ENCODE results near the gene KRTAP10-11.

Gene KRTAP10-11

GRCh38 chr21:44650973-44651675, 4.9 kb downstream of the KRTAP10-11 start:
- H3K27ac ChIP-seq: no peak overlapping the region
- peaks cover 3% of the 10 kb centered on the region; the same call in 1 of the 2 replicates for H3K36me3 ChIP-seq (ENCODE audit: insufficient read depth, low read length)
- H3K4me3 ChIP-seq: no peak overlapping the region
- DNase-seq (ENCODE audit: low read depth, low spot score): no peak
- H3K9ac ChIP-seq (ENCODE audit: insufficient read length): no peak overlapping the region
- no peak for TF ChIP-seq EZH2 (IDR thresholded peaks at IDR 0.05)
- TF ChIP-seq POLR2AphosphoS5 (IDR thresholded peaks at IDR 0.05; ENCODE audit: borderline replicate concordance, low read depth, low read length): no peak
- no peak for TF ChIP-seq FOXP2 (optimal IDR thresholded peaks at IDR 0.05; ENCODE audit: control extremely low read depth, extremely low read length, insufficient read depth)
- no peaks in the 10 kb centered on the region for H3K9me3 ChIP-seq (ENCODE audit: low read depth, low read length)

DNA sequence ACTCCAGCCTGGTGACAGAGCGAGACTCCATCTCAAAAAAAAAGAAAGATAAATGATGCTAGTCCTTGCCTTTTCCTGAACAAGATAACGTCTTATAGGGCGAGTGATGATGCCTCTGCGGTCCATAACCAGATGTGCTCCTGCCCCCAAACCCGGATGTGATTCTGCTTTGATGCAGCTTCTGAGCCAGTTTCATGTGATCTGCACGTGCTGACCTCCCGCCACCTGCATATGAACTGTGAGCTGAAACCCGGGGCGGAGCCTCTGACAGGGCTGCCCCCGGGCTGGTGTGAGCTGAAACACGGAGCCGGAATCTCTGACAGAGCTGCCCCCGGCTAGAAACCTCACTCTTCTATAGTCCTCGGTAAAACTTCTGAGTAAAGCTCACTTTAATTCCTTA, 6.9 kb downstream of the KRTAP10-11 start:
- Histone ChIP-seq H3K9me3 (ENCODE audit: low read depth, low read length) (peaks cover 2% of the 10 kb centered on the region; the same call in 1 of the 2 replicates), H3K27ac (no peak overlapping the region)
- no peak for DNase-seq (ENCODE audit: low read depth, low spot score)

GRCh38 chr21:44653656-44654575, 7.7 kb downstream of the KRTAP10-11 start:
- no peak overlapping the region for H3K27ac ChIP-seq
- peaks cover 2% of the 10 kb centered on the region; the same call in 1 of the 2 replicates for H3K9me3 ChIP-seq (ENCODE audit: low read depth, low read length)
- DNase-seq (ENCODE audit: low read depth, low spot score): no peak
- TF ChIP-seq EZH2 (IDR thresholded peaks at IDR 0.05): no peak
- H3K36me3 ChIP-seq (ENCODE audit: insufficient read depth, low read length): peaks cover 30% of the 10 kb centered on the region; the same call in 1 of the 2 replicates
- no peak overlapping the region for H3K9ac ChIP-seq (ENCODE audit: insufficient read length)
- no peak overlapping the region for H3K4me3 ChIP-seq

More for the DNA sequence above, 6.9 kb downstream of the KRTAP10-11 start:
- no peak overlapping the region for H3K4me3 ChIP-seq
- peaks cover 23% of the 10 kb centered on the region; the same call in 1 of the 2 replicates for H3K36me3 ChIP-seq (ENCODE audit: insufficient read depth, low read length)
- H3K9ac ChIP-seq (ENCODE audit: insufficient read length): no peak overlapping the region
- TF ChIP-seq POLR2AphosphoS5 (IDR thresholded peaks at IDR 0.05; ENCODE audit: borderline replicate concordance, low read depth, low read length) (no peak), EZH2 (IDR thresholded peaks at IDR 0.05) (no peak), FOXP2 (optimal IDR thresholded peaks at IDR 0.05; ENCODE audit: control extremely low read depth, extremely low read length, insufficient read depth) (no peak)

GRCh38 chr21:44654576-44655175, 8.5 kb downstream of the KRTAP10-11 start, which contains the start of gene KRTAP12-4:
Gene KRTAP12-4 (minus strand): TSS chr21:44654659. CDS start chr21:44654614, 45 bp downstream.
- no peak within 1 kb of the TSS for H3K4me3 ChIP-seq
- peaks cover 2% of the 10 kb centered on the region; the same call in 1 of the 2 replicates for H3K9me3 ChIP-seq (ENCODE audit: low read depth, low read length)
- TF ChIP-seq POLR2AphosphoS5 (IDR thresholded peaks at IDR 0.05; ENCODE audit: borderline replicate concordance, low read depth, low read length) (no peak), EZH2 (IDR thresholded peaks at IDR 0.05) (no peak), FOXP2 (optimal IDR thresholded peaks at IDR 0.05; ENCODE audit: control extremely low read depth, extremely low read length, insufficient read depth) (no peak)
- H3K9ac ChIP-seq (ENCODE audit: insufficient read length): no peak within 1 kb of the TSS
- DNase-seq (ENCODE audit: low read depth, low spot score): no peak
- no peak within 1 kb of the TSS for H3K27ac ChIP-seq
- H3K36me3 ChIP-seq (ENCODE audit: insufficient read depth, low read length): peaks cover 32% of the 10 kb centered on the region; the same call in 1 of the 2 replicates

- TF ChIP-seq FOXP2 (optimal IDR thresholded peaks at IDR 0.05; ENCODE audit: control extremely low read depth, extremely low read length, insufficient read depth): no peak
- no peak for TF ChIP-seq EZH2 (IDR thresholded peaks at IDR 0.05)
- TF ChIP-seq POLR2AphosphoS5 (IDR thresholded peaks at IDR 0.05; ENCODE audit: borderline replicate concordance, low read depth, low read length): no peak
- Histone ChIP-seq H3K4me3 (no peak overlapping the region), H3K27ac (no peak overlapping the region), H3K9me3 (ENCODE audit: low read depth, low read length) (peaks cover 2% of the 10 kb centered on the region; the same call in 1 of the 2 replicates), H3K9ac (ENCODE audit: insufficient read length) (no peak overlapping the region), H3K36me3 (ENCODE audit: insufficient read depth, low read length) (peaks cover 39% of the 10 kb centered on the region; the same call in 1 of the 2 replicates)
- DNase-seq (ENCODE audit: low read depth, low spot score): no peak
Measured at GRCh38 chr21:44656868-44657267, 10.7 kb downstream of the KRTAP10-11 start.

DNA sequence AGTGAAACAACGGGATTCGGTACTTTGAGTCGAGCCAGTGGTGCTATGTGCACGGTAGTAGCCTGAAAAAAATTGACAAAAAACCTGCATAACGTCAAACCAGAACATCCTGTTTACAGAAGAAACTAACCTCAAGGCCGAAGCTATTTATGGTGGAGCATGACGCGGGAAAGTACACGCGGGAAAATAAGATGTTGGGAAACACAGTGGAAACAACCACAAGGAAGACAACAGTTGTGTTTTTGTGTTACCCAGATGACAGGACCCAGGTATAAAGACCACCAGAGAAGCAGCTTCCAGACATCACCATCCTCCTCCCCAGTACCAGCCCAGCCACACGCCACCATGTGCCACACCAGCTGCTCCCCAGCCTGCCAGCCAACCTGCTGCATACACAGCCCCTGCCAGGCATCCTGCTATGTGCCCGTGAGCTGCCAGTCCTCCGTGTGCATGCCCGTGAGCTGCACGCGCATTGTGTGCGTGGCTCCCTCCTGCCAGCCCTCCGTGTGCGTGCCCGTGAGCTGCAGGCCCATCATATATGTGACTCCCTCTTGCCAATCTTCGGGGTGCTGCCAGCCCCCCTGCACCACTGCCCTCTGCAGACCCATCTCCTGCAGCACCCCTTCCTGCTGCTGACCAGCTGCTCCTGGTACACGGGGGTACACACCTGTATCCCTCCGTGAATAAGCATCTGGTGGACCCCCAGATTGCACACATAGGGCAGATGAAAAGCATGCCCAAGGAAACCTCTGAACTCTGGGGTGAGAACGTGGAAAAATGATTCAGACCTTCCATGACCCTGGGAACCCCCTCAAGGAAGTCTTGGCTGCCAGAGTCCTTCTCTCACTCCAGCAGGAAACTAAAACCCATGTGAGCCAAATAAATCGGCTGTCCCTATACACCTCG, 11.7 kb downstream of the KRTAP10-11 start, which contains the start of gene KRTAP12-3:
Gene KRTAP12-3, plus strand, starts transcription at position 298 of the 906 bp plus-strand sequence. Its CDS starts 48 bp downstream, at position 346.
- H3K9me3 ChIP-seq (ENCODE audit: low read depth, low read length): peaks cover 2% of the 10 kb centered on the region; the same call in 1 of the 2 replicates

GRCh38 chr21:44658541-44658910, 12.3 kb downstream of the KRTAP10-11 start:
- H3K27ac ChIP-seq: no peak overlapping the region
- H3K9ac ChIP-seq (ENCODE audit: insufficient read length): no peak overlapping the region
- no peak overlapping the region for H3K4me3 ChIP-seq
- peaks cover 39% of the 10 kb centered on the region; the same call in 1 of the 2 replicates for H3K36me3 ChIP-seq (ENCODE audit: insufficient read depth, low read length)
- DNase-seq (ENCODE audit: low read depth, low spot score): no peak
- no peak for TF ChIP-seq FOXP2 (optimal IDR thresholded peaks at IDR 0.05; ENCODE audit: control extremely low read depth, extremely low read length, insufficient read depth)
- TF ChIP-seq POLR2AphosphoS5 (IDR thresholded peaks at IDR 0.05; ENCODE audit: borderline replicate concordance, low read depth, low read length): no peak
- no peak for TF ChIP-seq EZH2 (IDR thresholded peaks at IDR 0.05)
- peaks cover 2% of the 10 kb centered on the region; the same call in 1 of the 2 replicates for H3K9me3 ChIP-seq (ENCODE audit: low read depth, low read length)

More for the DNA sequence above, 11.7 kb downstream of the KRTAP10-11 start, which contains the start of gene KRTAP12-3:
- DNase-seq (ENCODE audit: low read depth, low spot score): no peak
- no peak within 1 kb of the TSS for H3K27ac ChIP-seq
- no peak within 1 kb of the TSS for H3K9ac ChIP-seq (ENCODE audit: insufficient read length)
- H3K36me3 ChIP-seq (ENCODE audit: insufficient read depth, low read length): peaks cover 39% of the 10 kb centered on the region; the same call in 1 of the 2 replicates
- no peak for TF ChIP-seq EZH2 (IDR thresholded peaks at IDR 0.05)
- no peak for TF ChIP-seq FOXP2 (optimal IDR thresholded peaks at IDR 0.05; ENCODE audit: control extremely low read depth, extremely low read length, insufficient read depth)
- TF ChIP-seq POLR2AphosphoS5 (IDR thresholded peaks at IDR 0.05; ENCODE audit: borderline replicate concordance, low read depth, low read length): no peak
- no peak within 1 kb of the TSS for H3K4me3 ChIP-seq
